Endothelial cell of umbilical vein (primary cell): ENCODE results near the gene HECTD3. TPM values are rescaled to one million over a fixed set of nuclear protein-coding genes. Genes with fewer than 3 reads are reported as not detected.

Experiments used
- BruUV-seq: library from RNA; stranded (reverse); fragments of 400-500 nt; replicated peaks from 2 replicates; lab custom pipeline; 2021; lab: Mats Ljungman, UMichigan
- CTCF ChIA-PET: fragments of 300-600, 350-600 bp; sonication (Branson Sonifier 250); formaldehyde crosslinking; loops from one replicate; lab custom pipeline; 2021; ENCODE audit warnings: antibody characterized with exemption, inconsistent platforms; lab: Charles Lee
- POLR2A ChIA-PET: fragments of 300-600, 350-600 bp; sonication (Branson Sonifier 250); formaldehyde crosslinking; loops from one replicate; lab custom pipeline; 2021; ENCODE audit warnings: antibody characterized with exemption, inconsistent platforms; lab: Charles Lee
- DNase-seq: peaks from one replicate; pipeline ENCODE4 v3.0.0-alpha.2; 2011; ENCODE audit warnings: low read depth, low spot score
- FAIRE-seq: peaks from 2 replicates; lab custom pipeline; 2011; peaks lifted over from hg19 to GRCh38; lab: Jason Lieb, UNC
- H2AFZ ChIP-seq: 2 replicates; pipeline ENCODE4 v1.6.0; 2012; ENCODE audit warnings: low read depth, low read length, control low read depth, inconsistent platforms
- H3K27ac ChIP-seq: 2 replicates; pipeline ENCODE4 v1.5.1; 2011; ENCODE audit warnings: low read depth, mild to moderate bottlenecking, control low read depth, low read length, moderate library complexity; ENCODE audit not compliant: insufficient read depth
- H3K27me3 ChIP-seq, 2 experiments: 2 replicates each; pipeline versions ENCODE4 v1.6.0 to v1.6.1; 2011; ENCODE audit warnings: low read length in 2 of 2, mixed read lengths in 1 of 2; ENCODE audit not compliant: control insufficient read depth in 2 of 2, insufficient read depth in 2 of 2
- H3K36me3 ChIP-seq, 2 experiments: 2 replicates in 1 of 2; 3 replicates in 1 of 2; pipeline ENCODE4 v1.5.1; 2011; ENCODE audit warnings: low read length in 2 of 2, mild to moderate bottlenecking in 1 of 2, moderate library complexity in 1 of 2; ENCODE audit not compliant: control insufficient read depth in 2 of 2, insufficient read depth in 2 of 2; ENCODE audit errors: extremely low read depth in 1 of 2
- H3K4me1 ChIP-seq: 3 replicates; pipeline ENCODE4 v1.5.1; 2011; ENCODE audit warnings: mild to moderate bottlenecking, low read length; ENCODE audit not compliant: control insufficient read depth, insufficient read depth; ENCODE audit errors: extremely low read depth
- H3K4me2 ChIP-seq: 2 replicates; pipeline ENCODE4 v1.6.1; 2011; ENCODE audit warnings: low read length, control low read depth, mixed read lengths; ENCODE audit not compliant: insufficient read depth
- H3K4me3 ChIP-seq, 3 experiments: fragments of 200-600 bp in 1 of 3; sonication (generic), shearing (Covaris generic) in 1 of 3; replicated peaks in 1 of 3; 2 replicates each; pipeline ENCODE4 v1.5.1; 2011 to 2016; ENCODE audit warnings: control low read depth in 3 of 3, low read length in 3 of 3, mild to moderate bottlenecking in 2 of 3, inconsistent platforms in 1 of 3, low read depth in 1 of 3, moderate library complexity in 1 of 3; ENCODE audit not compliant: insufficient read depth in 1 of 3
- H3K79me2 ChIP-seq: 2 replicates; pipeline ENCODE4 v1.6.0; 2012; ENCODE audit warnings: low read length, inconsistent platforms; ENCODE audit not compliant: control insufficient read depth, insufficient read depth
- H3K9ac ChIP-seq: replicated peaks from 2 replicates; pipeline ENCODE3; 2011; ENCODE audit warnings: low read length, control low read depth; ENCODE audit not compliant: insufficient read depth; ENCODE audit errors: extremely low read depth
- H3K9me1 ChIP-seq: replicated peaks from 3 replicates; pipeline ENCODE4 v1.6.0; 2011; ENCODE audit warnings: mild to moderate bottlenecking, low read length; ENCODE audit not compliant: control insufficient read depth, insufficient read depth; ENCODE audit errors: extremely low read depth
- H3K9me3 ChIP-seq: replicated peaks from 2 replicates; pipeline ENCODE4 v1.5.1; 2012; ENCODE audit warnings: low read length, inconsistent platforms; ENCODE audit not compliant: control insufficient read depth, insufficient read depth
- H4K20me1 ChIP-seq: replicated peaks from 2 replicates; pipeline ENCODE3; 2011; ENCODE audit warnings: mild to moderate bottlenecking, low read length; ENCODE audit not compliant: control insufficient read depth, insufficient read depth; ENCODE audit errors: extremely low read depth
- EZH2 ChIP-seq: IDR thresholded peaks from 2 replicates; pipeline ENCODE4 v1.6.1; 2012; ENCODE audit warnings: borderline replicate concordance, low read depth, mild to moderate bottlenecking, moderate library complexity, low read length, inconsistent platforms; ENCODE audit not compliant: severe bottlenecking
- FOS ChIP-seq: IDR thresholded peaks from 2 replicates; pipeline ENCODE4 v1.6.1; 2011; ENCODE audit warnings: mild to moderate bottlenecking, low read length, moderate library complexity, borderline replicate concordance; ENCODE audit not compliant: insufficient read depth
- GATA2 ChIP-seq: IDR thresholded peaks from 2 replicates; pipeline ENCODE4 v1.7.0; 2011; ENCODE audit warnings: low read depth, mild to moderate bottlenecking, moderate library complexity, mixed read lengths, low read length; ENCODE audit not compliant: insufficient read length, insufficient read depth
- JUN ChIP-seq: IDR thresholded peaks from 2 replicates; pipeline ENCODE4 v1.6.1; 2011; ENCODE audit warnings: borderline replicate concordance, low read depth; ENCODE audit not compliant: insufficient read length, insufficient read depth
- MYC ChIP-seq: IDR thresholded peaks from one replicate; pipeline ENCODE4 v1.6.1; 2011; ENCODE audit warnings: mild to moderate bottlenecking, low read depth, low read length
- POLR2A ChIP-seq: IDR thresholded peaks from 2 replicates; pipeline ENCODE4 v1.6.1; 2012; ENCODE audit warnings: low read depth, mild to moderate bottlenecking, control low read depth, low read length
- POLR2AphosphoS5 ChIP-seq: IDR thresholded peaks from 2 replicates; pipeline ENCODE4 v1.6.1; 2012; ENCODE audit warnings: low read depth, mild to moderate bottlenecking, control low read depth, low read length, moderate library complexity; ENCODE audit not compliant: insufficient read depth
- dilution Hi-C: fragments of 300-500 bp; cut with MboI; formaldehyde crosslinking; loops from one replicate; pipeline ENCODE4 v1.15.0; 2019; ENCODE audit warnings: low sequenced_read_pairs; ENCODE audit not compliant: extremely low pct_ligation_motif_present
- intact Hi-C: fragments of 100-400 bp; cut with micrococcal nuclease; formaldehyde crosslinking; loops from one replicate; pipeline ENCODE4 v1.10.0; 2022
- polyA plus RNA-seq, 4 experiments: library from polyadenylated mRNA; depleted of rRNA in 3 of 4; stranded (reverse) in 3 of 4; unstranded in 1 of 4; fragments of >200 nt; gene quantifications; 2 replicates each; pipeline versions ENCODE4 v1.2.1 to v1.2.3, GENCODE V29; 2011 to 2012; ENCODE audit warnings: missing spikeins in 1 of 4
- total RNA-seq: library from RNA; stranded (reverse); gene quantifications from 2 replicates; pipeline ENCODE4 v1.2.3, GENCODE V29; 2021
- TF ChIP-seq, protein P1 (sequence below): IDR thresholded peaks from 2 replicates; pipeline ENCODE4 v1.6.1; 2011; ENCODE audit not compliant: insufficient read depth, insufficient read length
- TF ChIP-seq, protein P2 (sequence below), 2 donors: IDR thresholded peaks; 1 replicate in 1 of 2; 2 replicates in 1 of 2; pipeline ENCODE4 v1.5.1; 2011; ENCODE audit warnings: low read length in 2 of 2, mild to moderate bottlenecking in 2 of 2, moderate library complexity in 2 of 2, control low read depth in 1 of 2, inconsistent platforms in 1 of 2, low read depth in 1 of 2; ENCODE audit not compliant: insufficient read depth in 1 of 2; ENCODE audit errors: extremely low read depth in 1 of 2

Gene HECTD3
- total and polyA plus RNA-seq, 2 donors (not counting 3 experiments of a cell fraction or from before 2014, with no cell fraction given), result 80.0 to 114 TPM

DNA sequence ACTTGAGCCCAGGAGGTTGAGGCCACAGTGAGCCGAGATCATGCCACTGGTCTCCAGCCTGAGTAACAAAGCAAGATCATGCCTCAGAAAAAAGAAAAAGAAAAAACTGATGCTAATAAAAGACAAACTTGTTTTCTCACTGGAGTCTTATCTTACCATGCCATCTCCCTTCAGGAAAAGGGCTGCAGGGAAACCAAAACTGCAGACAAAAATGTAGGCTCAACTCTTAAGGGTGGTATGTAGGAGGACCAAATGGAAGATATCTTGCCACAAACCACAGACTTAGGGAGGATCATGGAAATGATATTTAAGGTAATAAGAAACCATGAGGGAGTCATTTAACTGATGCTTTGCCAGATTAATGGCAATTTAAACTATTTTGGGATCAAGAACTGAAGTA is 33.8 kb upstream of the HECTD3 start:
- TF ChIP-seq GATA2 (no peak), POLR2A (no peak), JUN (no peak), POLR2AphosphoS5 (no peak), MYC (no peak), EZH2 (no peak), FOS (no peak)
- TF ChIP-seq, protein P1, sequence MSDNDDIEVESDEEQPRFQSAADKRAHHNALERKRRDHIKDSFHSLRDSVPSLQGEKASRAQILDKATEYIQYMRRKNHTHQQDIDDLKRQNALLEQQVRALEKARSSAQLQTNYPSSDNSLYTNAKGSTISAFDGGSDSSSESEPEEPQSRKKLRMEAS, result no peak
- TF ChIP-seq, protein P2, sequence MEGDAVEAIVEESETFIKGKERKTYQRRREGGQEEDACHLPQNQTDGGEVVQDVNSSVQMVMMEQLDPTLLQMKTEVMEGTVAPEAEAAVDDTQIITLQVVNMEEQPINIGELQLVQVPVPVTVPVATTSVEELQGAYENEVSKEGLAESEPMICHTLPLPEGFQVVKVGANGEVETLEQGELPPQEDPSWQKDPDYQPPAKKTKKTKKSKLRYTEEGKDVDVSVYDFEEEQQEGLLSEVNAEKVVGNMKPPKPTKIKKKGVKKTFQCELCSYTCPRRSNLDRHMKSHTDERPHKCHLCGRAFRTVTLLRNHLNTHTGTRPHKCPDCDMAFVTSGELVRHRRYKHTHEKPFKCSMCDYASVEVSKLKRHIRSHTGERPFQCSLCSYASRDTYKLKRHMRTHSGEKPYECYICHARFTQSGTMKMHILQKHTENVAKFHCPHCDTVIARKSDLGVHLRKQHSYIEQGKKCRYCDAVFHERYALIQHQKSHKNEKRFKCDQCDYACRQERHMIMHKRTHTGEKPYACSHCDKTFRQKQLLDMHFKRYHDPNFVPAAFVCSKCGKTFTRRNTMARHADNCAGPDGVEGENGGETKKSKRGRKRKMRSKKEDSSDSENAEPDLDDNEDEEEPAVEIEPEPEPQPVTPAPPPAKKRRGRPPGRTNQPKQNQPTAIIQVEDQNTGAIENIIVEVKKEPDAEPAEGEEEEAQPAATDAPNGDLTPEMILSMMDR (IDR thresholded peaks at IDR 0.05; ENCODE audit: extremely low read depth in 1 of 2, insufficient read depth in 1 of 2, low read depth in 1 of 2, low read length in 2 of 2), result no peak
- Histone ChIP-seq H3K79me2 (no peaks in the 10 kb centered on the region), H3K9ac (no peak overlapping the region), H3K4me1 (no peaks in the 10 kb centered on the region), H3K4me2 (no peak overlapping the region), H4K20me1 (no peaks in the 10 kb centered on the region), H3K36me3 (no peaks in the 10 kb centered on the region), H3K4me3 (no peak overlapping the region), H3K27me3 (no peaks in the 10 kb centered on the region), H3K9me3 (no peaks in the 10 kb centered on the region), H3K27ac (no peak overlapping the region), H2AFZ (no peak overlapping the region), H3K9me1 (no peaks in the 10 kb centered on the region)
- intact Hi-C loops (no loop called here), dilution Hi-C loops (no loop called here)
- no TSS peak for BruUV-seq
- CTCF ChIA-PET, result no interaction called here
- POLR2A ChIA-PET, result no interaction called here
- no peak for DNase-seq
- FAIRE-seq, result no peak
